Measurements from ENCODE around the gene BCAS3.

BCAS3 gene

DNA sequence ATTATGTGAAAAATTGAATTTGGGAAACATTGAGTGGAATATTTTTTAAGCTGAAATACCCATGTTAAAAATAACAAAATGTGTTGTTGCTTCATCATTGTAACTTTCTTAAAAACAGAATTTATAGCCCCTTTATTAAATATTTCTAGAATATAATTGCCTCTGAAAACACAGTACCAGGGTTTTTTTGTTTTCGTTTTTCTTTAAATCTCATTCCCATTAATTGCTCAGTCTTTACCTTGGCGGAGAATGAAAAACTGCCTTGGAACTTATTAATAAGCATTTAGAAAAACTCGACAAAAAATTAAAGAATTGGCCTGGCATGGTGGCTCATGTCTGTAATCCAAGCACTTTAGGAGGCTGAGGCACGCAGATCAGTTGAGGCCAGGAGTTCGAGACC is 526.8 kb downstream of the BCAS3 start:
- no peak for DNase-seq (ENCODE audit: low spot score)

DNA sequence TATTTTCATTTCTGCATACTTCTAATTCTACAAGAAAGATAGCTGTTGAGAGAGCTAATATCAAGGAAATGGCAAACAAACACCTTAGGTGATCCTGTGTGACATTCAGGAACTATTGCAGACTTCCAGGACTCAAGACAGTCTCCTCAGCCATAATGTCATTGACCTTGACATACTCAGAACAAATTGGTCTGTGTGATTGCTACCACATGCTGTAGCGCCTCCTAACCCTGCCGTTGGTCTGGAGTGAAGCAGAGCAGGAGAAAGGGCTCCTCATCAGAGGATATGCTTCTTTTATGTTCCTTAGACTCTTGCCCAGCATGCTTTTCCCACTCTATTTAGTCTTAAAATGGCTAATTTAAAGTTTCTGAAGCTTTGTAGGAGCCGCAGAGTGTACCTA is 527.8 kb downstream of the BCAS3 start:
- no peak for DNase-seq (ENCODE audit: low spot score)

DNA sequence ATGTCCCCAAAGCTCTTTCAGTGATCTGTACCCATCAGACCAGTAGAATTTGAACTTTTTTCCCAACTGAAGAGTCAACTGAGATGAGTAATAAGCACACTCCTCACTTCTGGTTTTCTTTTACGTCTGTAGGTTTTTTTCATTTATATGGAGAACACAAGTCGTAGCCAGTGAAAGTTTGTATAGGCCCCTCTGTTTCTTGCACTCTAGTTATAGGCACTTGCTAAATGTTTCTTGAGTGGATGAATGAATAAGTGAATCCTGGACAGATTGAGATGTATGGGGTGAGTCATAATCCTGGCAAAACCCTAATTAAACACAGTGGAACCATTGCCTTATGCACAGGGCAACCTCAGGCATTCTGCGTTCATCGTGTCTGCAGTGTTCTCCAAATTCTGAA is 528.3 kb downstream of the BCAS3 start:
- DNase-seq (ENCODE audit: low spot score): no peak

DNA sequence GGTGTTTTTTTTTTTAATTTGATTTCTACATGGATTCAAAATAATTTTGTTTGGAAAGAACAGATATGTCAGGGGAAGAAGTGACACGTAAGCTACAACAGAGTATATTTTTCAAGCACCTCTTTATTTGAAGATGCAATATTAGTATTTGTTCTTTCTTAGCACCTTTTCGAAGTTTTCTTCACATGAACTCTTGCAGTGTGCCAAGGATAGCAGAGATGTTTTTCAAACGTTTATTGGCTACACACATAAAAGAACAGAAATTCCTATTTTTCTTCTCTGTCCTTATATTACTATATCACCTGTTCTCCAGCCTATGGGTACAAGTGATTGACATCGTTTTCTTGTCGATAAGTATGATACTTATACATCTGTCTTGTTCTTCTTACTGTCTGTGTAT is 529.3 kb downstream of the BCAS3 start:
- no peak for DNase-seq (ENCODE audit: low spot score)

DNA sequence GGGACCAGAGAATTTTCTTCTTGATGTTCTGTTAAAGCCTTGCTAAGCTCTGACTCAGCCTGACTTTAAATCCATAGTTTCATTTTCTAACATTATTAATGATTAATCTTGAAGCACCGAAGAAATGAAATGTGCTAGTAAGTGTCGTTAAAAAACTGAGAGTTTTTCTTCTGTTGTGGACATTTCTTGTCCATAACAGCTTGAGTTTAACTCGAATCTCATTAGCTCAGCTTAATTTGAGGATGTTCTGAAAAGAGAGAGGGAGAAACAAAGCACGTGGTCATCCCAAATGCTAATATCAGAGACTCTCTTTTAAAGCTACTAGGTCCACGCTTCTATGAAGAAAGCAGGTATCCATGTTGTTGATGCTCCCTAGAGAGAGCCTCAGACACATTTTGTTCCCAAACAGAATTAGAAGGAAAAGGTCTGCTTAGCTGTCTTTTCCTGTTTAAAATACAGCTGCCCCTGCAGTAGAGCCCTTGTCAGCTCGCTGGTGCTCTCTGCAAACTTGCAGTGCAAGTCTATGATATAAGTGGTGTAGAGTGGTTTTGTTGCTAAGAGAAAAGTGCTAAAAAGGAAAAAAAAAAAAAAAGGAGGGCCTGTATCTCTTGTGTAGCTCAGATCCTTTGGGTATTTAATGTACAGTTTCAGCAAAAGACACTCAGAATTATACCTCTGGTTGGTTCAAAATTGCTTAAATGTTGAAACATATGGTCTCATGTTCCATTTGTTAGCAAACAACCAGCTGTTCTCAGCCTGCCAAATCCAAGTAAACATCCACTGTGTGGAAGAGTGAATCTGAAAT is 530.9 kb downstream of the BCAS3 start:
- DNase-seq (ENCODE audit: low spot score): no peak

DNA sequence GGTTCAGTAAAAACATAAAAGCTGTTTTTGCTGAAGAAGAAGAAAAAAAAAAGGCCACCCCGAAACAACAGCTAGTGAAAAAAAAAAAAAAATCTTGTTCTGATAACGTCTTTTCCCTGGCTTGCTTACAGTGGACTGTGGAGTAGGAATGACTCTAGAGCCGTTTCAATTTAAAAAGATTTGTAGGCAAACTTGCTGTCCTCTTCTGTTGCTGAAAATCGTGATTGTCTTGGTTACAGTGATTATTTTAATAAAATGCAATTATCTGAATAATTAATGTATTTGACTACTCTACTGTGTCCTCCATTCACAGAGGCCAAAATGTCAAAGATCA is 531.4 kb downstream of the BCAS3 start:
- no peak for DNase-seq (ENCODE audit: low spot score)

DNA sequence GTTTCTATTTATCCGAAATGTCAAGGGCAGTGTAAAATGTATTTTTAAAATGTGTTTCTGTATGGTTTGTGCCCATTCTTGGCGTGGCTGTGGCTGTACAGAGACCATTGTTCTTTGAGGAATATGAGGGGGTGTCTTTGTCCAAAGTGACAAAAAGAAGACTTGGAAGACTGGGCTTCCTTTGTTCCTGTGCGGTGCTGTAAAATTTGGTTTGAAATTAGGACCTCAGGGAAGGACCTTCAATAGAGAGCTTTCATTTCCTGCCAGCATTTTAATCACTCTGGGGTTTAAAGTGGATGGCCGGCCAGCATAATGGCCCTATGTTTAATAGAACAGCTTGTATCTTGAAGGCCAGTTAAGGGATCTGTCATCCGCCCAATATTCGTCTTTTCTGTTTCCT is 531.9 kb downstream of the BCAS3 start:
- DNase-seq (ENCODE audit: low spot score): no peak

DNA sequence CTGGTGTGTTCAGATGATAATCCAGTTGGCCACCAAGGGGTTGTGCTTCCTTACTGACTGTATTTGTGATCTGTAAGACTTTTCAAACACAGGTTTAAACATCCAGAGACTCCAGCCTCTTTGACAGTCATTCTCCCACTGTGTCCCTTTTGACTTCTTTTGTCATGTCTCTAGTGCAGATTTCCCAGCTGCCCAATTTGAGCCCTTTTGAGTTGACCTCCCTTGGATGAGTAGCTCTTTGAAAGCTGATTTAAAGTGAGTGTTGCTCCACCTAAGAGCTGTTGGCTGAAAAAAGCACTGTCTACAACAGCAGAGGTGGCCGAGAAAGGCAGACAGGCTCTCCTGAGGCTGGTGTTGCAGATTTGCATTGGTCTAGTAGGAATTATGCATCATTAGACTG is 533.6 kb downstream of the BCAS3 start:
- DNase-seq (ENCODE audit: low spot score): no peak

DNA sequence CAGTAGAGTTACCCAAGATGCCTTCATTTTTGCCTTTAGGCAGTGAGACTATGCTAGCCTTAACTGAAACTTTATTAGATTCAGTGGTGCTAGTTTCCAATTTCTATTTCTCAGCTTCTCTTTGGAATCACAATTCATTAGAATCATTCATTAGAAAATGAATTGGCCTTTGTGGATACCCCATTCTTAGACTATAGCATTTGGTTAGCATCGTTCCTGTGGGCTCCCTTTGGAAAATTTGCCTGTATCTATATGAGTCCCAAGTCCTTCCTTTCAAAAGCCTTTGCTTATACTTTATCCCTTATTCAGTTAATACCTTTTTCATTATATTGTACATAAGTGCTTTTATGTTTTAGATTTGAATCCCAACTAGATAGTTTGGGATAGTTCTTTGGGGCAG is 535.0 kb downstream of the BCAS3 start:
- no peak for DNase-seq (ENCODE audit: low spot score)

DNA sequence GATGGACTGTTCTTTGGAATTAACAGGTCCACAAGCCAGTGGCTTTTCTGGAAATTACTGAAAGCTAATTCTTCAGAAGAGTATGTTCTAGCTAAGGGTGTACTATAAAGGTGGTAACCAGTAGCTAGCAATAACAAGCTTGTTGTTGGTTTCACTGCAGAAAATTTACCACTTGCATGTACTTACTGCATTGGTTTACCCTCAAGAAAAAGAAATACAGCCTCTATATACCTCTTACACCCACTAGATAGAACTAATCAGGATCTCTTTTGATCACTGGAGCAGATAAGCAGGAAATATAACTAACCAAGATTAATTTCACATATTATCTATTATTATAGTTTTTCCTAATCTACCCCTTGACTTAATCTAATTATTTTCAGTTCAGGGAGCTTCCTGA is 537.1 kb downstream of the BCAS3 start:
- no peak for DNase-seq (ENCODE audit: low spot score)

DNA sequence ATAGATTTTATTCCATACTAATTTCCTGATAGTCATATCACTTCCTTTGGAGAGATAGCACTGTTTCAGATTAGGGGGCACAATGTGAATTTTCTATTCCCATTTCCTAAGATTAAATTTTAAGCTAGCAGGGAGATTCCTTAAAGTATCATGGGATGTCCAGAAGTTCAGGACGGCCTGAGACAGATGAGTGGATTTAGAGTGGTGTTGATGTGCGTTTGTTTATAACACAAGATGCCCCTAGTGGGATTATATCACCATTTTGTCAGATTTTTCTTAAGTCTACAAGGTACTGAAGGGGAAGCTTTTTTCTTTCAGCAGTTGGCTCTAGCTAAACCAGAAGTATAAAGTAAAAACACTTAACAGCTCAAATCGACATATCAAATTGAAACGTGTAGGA is 538.4 kb downstream of the BCAS3 start:
- DNase-seq (ENCODE audit: low spot score): no peak

DNA sequence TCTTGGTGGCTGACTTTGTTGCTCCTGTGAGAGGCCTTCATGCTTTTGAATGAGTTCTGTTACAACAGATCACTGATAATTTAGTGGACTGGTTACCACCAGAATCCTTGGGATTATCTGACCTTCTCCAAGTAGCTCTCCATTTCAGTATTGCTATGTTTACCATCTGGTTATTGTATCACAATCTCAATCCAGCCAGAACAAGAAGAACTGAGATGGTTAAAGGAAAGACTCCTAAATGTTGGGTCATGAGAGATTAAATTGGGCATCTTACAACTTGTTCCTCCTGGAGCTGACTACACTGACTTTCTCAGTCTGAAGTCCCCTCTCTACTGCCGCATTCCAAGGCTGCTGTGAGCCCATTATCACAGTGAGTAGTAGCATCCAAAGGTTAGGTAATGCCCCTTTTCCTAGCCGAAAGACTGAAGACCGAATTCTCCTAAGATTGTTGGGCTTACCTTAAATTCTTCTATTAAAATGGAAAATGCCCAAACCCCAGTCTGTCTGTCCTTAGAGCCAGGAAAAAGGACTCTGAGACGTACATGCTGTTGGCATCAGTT is 540.3 kb downstream of the BCAS3 start:
- DNase-seq (ENCODE audit: low spot score): no peak

DNA sequence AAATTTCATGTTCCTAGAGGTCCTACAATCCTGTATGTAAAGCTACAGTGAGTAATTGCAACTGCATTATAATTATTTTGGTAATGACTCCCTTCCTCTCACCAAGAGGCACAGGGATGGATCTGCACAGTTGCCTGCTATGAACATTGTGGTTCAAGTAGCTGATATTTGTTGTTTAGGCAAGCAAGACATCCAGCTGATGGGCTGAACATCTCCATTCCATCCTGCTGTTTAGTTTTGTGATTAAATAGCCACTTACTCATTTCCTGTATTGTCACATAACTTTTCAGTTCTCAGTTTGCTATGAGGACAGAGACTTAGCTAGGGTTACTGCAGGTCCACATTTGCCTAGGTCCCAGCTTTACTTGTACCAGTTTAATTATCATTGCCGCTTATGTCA is 540.8 kb downstream of the BCAS3 start:
- no peak for DNase-seq (ENCODE audit: low spot score)

DNA sequence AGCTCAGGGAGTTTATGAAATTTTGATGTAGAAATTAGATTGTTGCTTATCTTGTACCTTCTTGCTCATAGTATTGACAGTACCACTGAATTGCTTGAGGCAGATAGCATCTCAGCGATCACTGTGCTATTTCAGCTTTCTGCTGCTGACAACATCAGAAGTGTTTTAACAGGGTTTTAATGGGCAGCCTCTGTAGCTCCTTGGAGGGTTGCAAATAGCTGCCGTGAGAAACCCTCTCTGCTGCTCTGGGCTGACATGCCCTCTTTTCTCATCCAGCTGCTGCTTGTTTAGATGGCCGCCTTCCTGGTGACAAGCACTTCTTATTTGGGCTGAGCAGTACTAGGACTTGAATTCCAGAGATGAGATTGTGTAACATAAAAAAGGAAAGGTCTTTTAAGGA is 541.8 kb downstream of the BCAS3 start:
- no peak for DNase-seq (ENCODE audit: low spot score)

DNA sequence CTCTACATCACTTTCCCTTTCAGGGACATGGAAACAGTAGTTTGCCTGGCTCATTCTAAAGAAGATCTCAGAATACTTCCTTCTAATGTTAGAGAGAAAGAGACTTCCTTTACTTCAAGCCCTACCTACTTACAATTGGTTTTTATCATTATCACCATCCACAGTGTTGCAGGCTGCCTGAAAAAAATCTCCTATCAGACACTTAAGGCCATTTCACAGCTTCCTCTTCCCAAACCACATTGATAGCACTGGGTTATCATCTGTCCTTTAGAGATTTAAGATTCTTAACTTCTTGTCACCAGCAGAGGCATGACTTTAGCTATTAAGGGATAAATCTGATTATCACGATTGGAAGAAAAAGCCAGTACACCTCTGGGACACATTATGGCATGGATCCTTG is 543.5 kb downstream of the BCAS3 start:
- DNase-seq (ENCODE audit: low spot score): no peak

DNA sequence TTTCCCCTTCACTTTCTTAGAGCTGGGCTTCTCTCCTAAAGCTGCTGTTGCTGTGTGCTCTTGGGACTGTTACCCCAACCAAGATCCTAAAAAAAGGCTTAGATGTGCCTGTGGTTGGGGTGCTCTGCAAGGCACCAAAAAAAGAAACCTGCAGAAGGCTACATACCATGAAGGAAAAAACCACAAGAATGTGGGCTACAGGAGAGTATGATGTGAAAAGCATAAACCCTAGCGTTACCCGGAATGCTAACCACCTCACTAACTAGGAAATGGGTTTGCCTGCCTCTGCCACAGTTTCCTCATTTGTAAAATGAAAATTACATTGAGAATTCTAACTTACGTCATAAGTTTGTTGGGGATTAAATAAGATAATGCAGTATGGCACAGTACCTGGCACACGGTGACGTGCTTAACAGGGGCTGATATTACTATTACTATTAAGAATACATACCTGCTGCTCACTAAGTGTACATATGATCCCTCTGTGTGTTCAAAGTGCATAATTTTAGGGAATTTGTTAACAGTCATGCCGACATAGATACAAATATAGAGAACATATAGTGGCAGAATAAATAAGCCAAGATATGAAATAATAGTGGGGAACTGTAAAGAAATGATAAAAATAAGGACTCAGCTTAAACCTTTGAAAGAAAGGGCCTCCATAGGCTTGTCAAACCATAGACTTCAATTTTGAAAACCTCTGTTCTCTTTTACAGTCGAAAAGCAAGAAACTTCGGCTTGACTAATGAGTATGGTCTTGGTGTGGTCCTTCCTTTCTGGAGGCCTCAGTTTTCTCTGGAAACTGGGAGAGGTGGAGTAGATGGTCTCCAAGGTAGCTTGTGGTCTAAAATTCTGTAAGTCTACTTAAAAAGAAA is 544.2 kb downstream of the BCAS3 start:
- no peak for DNase-seq (ENCODE audit: low spot score)

DNA sequence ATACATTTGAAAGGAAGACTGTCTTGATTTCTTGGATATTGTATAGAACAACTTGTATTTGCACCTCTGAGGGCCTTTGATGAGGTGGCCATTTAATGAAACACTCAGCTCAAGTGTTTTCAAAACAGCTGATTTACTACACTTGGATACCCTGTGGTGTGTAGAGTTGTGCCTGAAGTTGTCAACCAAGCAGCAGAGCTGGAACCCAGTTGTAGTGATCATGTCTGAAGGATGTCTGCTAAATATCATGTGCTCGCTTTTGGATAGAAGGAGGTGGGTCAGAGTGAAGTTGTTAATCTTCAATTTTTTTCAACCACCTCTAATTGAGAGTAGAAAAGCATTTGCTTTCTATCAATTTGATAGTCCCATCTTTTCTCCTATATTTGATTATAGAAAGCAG is 546.1 kb downstream of the BCAS3 start:
- no peak for DNase-seq (ENCODE audit: low spot score)

DNA sequence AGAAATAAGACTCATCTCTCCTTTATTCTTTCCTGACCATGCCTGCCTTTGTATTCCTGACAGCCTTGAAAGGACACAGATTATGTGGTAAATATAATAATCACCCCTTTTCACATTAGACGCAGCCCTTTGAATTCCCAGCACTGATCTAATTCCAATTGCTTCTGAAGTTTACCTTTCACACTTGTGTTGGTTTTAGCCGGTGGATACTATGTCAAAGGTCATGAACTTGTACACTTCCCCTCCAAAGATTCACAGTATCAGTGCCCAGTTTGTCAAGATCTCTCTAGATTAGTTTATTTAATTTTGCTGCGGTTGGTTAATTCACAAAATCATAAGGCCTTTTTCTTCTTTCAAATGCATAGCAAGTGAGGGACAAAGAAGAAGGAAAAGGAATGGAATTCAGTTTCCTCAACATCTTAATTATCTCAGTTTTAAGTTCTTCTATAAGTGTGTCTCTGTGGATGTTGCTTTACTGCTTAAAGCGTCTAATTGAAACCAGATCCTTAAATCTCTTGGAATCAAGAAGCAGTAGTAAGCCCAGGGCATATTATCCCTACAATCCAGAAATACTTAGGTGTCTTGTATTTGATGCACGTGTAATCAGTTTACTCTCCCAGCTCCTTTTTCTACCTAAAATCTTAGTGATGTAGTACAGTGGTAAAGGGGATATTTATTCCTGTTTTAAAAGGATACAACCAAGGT is 547.7 kb downstream of the BCAS3 start:
- no peak for DNase-seq (ENCODE audit: low spot score)

DNA sequence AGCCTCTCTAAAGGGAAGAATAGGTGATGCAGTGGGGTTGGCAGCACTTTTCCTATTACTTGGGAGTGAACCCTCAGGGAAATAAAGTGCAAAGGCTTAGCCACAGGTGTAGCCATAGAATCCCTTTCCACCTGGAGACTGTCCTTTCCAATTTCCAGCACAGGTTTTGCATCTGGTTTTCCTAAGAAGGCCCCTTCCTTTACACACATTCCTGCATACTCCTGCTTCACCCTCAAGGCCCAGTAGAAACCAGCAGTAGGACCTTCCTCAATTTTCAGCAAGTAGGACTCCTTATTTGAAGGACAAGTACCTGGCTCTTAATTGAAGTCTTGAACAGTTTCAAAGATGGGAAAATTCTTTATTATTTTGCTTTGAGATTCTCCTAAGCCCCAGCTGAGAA is 550.2 kb downstream of the BCAS3 start:
- no peak for DNase-seq (ENCODE audit: low spot score)

DNA sequence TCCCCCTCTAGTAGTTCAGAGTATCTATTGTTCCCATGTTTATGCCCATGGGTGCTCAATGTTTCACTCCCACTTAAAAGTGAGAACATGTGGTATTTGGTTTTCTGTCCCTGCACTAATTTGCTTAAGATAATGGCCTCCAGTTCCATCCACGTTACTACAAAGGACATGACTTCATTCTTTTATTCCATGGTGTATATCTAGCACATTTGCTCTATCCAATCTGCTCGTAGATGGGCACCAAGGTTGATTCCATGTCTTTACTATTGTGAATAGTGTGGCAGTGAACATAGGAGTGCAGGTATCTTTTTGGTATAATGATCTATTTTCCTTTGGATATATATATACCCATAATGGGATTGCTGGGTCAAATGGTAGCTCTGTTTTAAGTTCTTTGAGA is 552.8 kb downstream of the BCAS3 start:
- DNase-seq (ENCODE audit: low spot score): no peak

DNA sequence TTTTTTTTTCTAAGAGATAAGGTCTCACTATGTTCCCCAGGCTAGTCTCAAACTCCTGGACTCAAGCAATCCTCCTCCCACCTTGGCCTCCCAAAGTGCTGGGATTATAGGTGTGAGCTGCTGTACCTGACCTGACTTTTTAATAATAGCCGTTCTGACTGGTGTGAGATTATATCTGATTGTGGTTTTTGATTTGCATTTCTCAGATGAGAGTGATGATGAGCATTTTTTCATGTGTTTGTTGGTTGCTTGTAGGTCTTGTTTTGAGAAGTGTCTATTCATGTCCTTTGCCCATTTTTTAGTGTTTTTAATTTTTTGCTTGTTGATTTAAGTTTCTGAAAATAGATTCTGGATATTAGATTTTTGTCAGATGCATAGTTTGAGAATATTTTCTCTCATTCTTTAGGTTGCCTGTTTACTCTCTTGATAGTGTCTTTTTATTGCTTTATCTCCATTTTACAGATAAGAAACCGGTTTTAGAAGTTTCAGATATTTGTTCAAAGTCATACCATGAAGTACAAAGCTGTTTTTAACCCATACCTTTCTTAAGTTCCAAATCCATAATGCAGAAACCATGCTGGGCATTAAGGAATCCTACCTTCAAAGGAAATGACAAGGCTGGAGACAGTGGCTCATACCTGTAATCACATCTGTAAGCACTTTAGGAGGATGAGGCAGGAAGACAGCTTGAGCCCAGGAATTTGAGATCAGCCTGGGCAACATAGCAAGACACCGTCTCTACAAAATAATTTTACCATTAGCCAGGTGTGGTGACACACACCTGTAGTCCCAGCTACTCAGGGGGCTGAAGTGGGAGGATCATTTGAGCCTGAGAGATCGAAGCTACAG is 553.5 kb downstream of the BCAS3 start:
- no peak for DNase-seq (ENCODE audit: low spot score)

DNA sequence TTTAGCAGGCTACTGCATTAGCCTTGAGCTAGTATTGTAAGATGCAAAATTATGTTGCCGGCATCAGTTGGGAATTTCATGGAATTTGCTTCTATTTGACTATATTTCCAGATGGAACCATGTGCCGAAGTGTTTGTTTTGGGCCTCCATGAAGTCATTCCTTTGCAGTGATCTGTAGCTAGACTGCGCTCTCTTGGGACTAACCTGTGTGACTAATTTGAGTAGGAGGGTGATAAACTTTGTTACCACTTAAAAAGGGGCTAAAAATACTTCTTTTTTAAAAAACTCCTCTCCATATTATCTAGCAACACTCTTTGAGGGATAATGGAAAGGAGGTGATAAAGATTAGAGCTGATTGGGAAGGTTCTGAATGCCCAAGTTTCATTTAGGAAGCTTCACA is 555.2 kb downstream of the BCAS3 start:
- DNase-seq (ENCODE audit: low spot score): no peak

Measured in D341Med (cell line).